NCI-H446 treated with DMSO at 0.1 percent for 48 hours (cell line): ENCODE data around the gene SORCS2.
A peak's percentile ranks its signal among the peaks of the same experiment; 100 is the strongest.

Experiments used
- DNase-seq: peaks from one replicate; lab custom pipeline; 2025; lab: John Stamatoyannopoulos, UW

The SORCS2 gene

GRCh38 chr4:7620086-7620813 is 427.9 kb downstream of the SORCS2 start:
- DNase-seq, result no peak

GRCh38 chr4:7620814-7621176 is 428.5 kb downstream of the SORCS2 start:
- no peak for DNase-seq

- DNase-seq, result no peak
Measured at GRCh38 chr4:7621252-7622035, 429.1 kb downstream of the SORCS2 start.

- no peak for DNase-seq
Measured at GRCh38 chr4:7622371-7622770, 430.0 kb downstream of the SORCS2 start.

DNA sequence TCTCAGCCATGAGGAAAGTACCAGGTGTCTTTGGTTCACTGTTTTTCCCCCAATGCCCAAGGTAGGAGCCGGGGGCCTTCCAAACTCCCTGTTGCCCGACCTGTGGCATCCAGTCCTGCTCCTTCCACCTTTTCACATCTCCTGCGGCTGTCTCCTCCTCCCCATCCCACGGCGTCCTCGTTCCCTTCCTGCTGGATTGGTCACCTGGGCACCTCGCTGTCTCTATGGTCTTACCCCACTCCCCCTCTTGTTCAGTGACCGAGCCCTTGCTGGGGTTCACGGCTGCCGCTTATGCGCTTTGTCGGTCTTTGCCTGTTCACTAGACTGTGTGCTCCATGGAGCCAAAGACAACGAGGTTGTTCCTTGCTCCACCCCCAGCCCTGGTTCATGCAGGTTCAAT is 431.1 kb downstream of the SORCS2 start:
- DNase-seq, result no peak

- no peak for DNase-seq
Measured at GRCh38 chr4:7624396-7624980, 432.1 kb downstream of the SORCS2 start.

DNA sequence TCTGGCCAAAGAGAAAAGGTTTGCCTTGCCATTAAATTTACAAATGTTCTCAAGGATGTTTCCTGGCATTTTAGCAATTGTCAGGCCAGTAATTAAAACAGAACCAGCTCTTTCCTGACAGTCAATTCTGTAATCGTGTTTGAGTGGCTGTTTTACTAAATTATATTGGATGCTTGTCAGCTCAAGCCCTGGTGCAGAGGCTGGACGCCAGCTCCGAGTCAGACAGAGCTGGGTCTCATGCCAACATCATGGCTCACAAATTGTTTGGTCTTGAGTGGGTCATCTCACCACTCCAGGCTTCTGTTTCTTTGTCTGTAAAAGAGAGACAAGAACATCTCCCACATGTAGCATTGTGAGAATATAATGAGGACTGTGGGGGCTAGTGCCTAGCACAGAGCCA is 432.7 kb downstream of the SORCS2 start:
- DNase-seq, result peak; percentile 0

- no peak for DNase-seq
Measured at GRCh38 chr4:7626531-7626930, 434.2 kb downstream of the SORCS2 start.

- no peak for DNase-seq
Measured at GRCh38 chr4:7627251-7628250, 435.2 kb downstream of the SORCS2 start.

GRCh38 chr4:7628432-7628831 is 436.1 kb downstream of the SORCS2 start:
- no peak for DNase-seq

DNA sequence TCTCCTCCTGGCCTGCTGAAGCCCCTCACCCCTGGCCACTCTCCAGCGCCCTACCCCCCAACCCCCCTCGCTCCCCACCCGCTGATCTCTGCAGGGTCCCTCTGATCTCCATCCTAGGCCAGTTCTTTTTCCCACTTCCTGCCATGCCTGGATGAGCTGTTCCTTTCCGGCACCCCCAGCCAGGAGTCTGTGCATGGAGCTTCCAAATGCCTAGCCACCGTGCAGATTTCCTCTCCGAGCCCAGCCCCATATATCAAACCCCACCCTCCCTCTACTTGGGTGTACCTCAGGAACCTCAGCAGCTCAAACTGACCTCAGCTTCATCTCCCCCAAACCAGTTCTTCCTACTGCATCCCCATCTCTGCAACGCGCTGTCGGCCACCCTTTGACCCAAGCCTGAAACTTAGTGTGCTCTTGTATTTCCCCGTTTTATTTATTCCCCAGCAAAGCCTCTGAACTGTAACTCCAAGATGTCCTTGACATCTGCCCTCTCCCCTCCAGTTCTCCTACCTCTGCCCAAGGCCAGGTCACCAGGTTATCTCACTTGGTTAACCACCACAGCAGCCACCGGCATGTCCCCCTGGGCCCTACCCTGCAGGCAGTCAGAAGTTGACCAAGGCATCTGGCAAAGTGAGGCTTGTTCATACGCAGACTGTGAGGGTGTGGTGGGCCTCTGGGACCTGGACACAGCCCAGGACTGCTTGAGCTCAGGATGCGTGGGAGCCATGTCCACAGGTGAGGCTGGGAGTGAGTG is 437.3 kb downstream of the SORCS2 start:
- no peak for DNase-seq

DNA sequence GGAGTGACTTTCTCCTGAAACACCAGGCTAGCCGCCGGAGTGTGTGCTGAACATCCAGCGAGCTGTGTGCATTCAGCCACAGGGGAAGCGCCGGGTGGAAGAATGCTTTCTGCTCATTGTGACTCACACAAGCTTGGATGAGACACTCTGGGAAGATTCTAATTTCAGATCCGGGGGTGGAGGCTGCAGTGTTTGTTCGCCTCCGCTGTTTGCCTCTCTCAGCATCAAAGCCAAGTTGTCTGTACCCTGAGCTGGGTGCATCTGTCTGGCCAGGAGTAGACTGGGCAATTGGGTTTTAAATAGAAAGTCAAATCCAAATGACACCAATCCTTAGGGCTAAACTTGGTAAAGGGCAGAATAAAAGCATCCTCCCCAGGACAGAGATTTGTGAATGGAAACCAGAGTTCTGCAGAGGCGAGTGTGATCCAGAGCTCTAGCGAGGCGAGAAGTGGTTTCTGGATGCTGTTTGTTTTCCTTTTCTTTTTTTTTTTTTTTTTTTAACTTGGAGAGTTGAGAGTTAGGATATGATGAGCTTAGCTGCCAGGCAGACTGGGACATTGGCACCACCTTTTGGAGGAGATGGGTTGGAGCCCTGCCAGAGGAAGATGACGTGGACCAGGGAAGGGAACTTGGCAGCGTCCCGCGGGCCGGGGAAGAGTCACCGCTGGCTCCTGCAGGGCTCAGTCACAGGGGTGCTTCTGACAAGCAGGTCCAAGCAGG is 438.4 kb downstream of the SORCS2 start:
- peak; percentile 69 for DNase-seq

- DNase-seq, result no peak
Measured at GRCh38 chr4:7631288-7632014, 439.1 kb downstream of the SORCS2 start.

DNA sequence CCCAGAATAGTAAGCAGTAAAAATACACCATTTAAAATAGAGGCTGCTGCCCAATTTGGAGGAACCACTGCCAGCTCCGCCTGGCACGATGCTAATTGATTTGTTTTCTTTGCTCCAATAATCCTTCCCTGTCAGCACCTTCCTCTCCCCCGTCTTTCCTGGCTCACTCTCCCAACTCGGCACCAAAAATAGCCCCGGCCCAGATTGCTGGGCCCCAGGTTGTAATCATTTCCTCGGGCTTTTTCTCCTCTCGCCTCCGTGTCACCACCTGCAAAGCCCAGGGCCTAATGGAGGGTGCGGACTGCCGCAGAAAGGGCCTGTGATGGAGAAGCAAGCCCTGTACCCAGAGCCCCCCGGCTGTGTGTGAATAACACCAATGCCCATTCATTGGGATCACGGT is 440.0 kb downstream of the SORCS2 start:
- peak; percentile 3 for DNase-seq

DNA sequence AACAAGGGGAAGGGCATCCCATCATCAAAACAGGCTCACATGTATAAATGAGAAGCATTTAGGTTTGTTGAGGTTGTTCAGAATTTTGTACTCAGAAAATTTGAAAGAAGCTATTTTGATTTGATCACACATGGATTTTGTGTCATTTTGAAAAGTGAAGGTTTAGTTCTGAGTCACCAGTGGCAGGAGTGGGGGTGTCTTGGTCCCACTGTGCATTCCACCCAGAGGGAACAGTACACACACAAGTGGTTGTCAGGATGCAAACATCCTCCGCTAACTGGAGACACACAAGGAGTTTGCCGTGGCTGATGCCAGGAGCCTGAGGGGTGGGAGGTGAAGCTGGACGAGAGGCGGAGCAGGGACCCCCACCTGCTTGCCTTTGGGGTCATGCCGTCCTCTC is 440.6 kb downstream of the SORCS2 start:
- DNase-seq, result no peak

DNA sequence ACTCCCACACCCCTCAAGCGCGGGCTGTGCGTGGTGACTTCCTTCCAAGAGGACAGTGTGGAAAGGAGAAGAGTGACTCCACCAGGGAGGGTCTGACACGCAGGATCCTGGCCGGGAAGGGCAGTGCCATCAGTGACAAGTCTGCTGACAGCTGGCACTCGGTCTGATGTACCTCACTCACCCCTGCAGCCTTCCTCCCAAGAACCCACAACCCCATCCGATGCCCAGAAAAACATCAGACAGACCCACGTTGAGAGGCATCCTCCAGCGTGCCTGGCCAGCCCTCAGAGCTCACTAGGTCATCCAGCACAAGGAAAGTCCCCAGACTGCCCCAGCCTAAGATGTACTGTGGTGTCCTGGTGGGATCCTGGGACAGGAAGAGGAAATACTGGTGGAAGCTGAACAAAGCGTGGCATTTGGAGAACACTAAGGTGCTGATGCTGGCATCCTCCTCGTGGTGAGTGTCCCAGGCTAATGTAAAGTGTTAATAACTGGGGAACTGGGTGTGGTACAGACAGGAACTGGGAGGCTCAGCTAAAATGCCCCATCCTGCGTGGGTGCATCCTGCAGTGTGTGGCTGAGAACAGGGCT is 442.4 kb downstream of the SORCS2 start:
- DNase-seq, result no peak

DNA sequence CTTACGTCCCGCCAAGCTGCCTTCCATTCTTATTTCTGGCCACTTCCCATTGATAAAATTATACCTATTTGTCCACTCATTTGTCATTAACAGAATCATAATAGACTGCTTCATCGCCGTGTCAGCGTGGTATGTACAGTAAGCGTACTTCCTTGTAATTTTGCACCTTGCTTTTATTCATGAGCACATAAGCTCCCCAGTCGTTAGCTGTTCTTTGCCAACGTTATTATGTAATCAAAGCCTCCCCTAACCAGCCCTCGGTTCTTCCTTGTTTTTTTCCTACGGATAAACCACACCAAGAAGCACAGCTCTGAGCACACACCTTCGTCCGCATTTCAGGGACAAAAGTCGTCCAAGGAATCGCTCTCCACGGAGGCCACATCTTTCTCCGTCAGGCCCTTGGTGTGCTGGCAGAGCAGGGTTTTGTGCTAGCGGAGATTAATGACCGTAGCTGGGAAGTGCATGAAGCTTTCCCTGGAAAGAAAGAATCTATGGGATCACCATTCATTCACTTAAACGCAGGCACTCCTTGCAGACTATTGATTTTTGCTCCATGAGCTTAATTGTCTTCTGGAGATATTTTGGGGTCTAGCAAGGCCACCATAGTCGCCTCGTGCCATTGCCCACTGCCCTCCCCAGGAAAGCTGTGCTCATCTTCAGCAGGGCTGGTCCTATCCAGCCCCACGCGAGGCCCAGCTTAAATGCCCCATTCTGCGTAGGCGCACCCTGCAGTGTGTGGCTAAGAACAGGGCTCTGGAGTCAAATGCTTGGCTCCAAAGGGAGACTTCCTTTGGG is 443.3 kb downstream of the SORCS2 start:
- no peak for DNase-seq

DNA sequence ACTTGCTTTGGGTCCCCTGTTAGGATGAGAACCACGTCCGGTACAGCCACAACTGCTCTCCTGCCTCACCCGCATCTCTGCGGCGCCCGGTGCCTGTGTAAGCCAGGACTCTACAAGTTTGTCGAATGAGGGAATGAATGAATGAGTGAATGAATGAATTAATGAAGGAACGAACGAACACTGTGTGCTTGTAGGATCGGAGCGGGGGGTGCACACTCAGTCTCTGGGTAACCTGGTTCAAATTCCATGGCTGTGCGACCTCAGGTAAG is 443.8 kb downstream of the SORCS2 start:
- no peak for DNase-seq

GRCh38 chr4:7637139-7637538 is 444.8 kb downstream of the SORCS2 start:
- DNase-seq, result no peak
